ENCODE results near the gene SASS6. TPM values are rescaled to one million over a fixed set of nuclear protein-coding genes. Genes with fewer than 3 reads are reported as not detected.

The SASS6 gene
- polyA plus RNA-seq, 1 of the 3 experiments (the other 2 are of a cell fraction): 0.48 TPM

GRCh38 chr1:100137602-100138001, 4.9 kb upstream of the SASS6 start:
- no peak for DNase-seq
- no peaks in the 10 kb centered on the region for H3K9me2 ChIP-seq
- H3K9me3 ChIP-seq: no peaks in the 10 kb centered on the region
- no peak overlapping the region for H3K4me2 ChIP-seq
- WGBS (ENCODE audit: low lambda C conversion rate): 95% methylated on average over 2 of the region's 2 CpGs
- no peaks in the 10 kb centered on the region for H3K27me3 ChIP-seq (ENCODE audit: insufficient read depth)
- H3K9ac ChIP-seq: no peak overlapping the region
- peaks cover 28% of the 10 kb centered on the region for H3K79me2 ChIP-seq (ENCODE audit: insufficient read depth)
- H3K27ac ChIP-seq (ENCODE audit: low read depth in 2 of 2, low read length in 1 of 2): no peak overlapping the region
- H3K4me3 ChIP-seq (ENCODE audit: low read depth in 2 of 2, low read length in 1 of 2): no peak overlapping the region
- no peaks in the 10 kb centered on the region for H4K20me1 ChIP-seq (ENCODE audit: insufficient read depth)
- peaks cover 66 to 71% of the 10 kb centered on the region in 2 experiments for H3K36me3 ChIP-seq (replicated peaks in 1 of 2; ENCODE audit: control insufficient read depth in 1 of 2, insufficient read depth in 2 of 2, low read length in 1 of 2)
- ChIA-PET CTCF (no interaction called here), POLR2A (no interaction called here)
- peaks cover 0 to 9% of the 10 kb centered on the region in 2 experiments; a peak in 2 of 4 replicates for H3K4me1 ChIP-seq (ENCODE audit: control insufficient read depth in 1 of 2, insufficient read depth in 2 of 2, low read depth in 1 of 2, low read length in 1 of 2)
- H3F3A ChIP-seq (replicated peaks; ENCODE audit: insufficient read depth): peaks cover 8% of the 10 kb centered on the region
- TF ChIP-seq RCOR1 (IDR thresholded peaks at IDR 0.05; ENCODE audit: low read length): no peak
- no peak for TF ChIP-seq PBX3 (IDR thresholded peaks at IDR 0.05)
- no peak for TF ChIP-seq YY1 (IDR thresholded peaks at IDR 0.05; ENCODE audit: low read depth)
- TF ChIP-seq RXRA (IDR thresholded peaks at IDR 0.05; ENCODE audit: borderline replicate concordance, low read depth): no peak
- no peak for TF ChIP-seq JUND (IDR thresholded peaks at IDR 0.05)
- H2AFZ ChIP-seq (ENCODE audit: low read depth): no peak overlapping the region

DNA sequence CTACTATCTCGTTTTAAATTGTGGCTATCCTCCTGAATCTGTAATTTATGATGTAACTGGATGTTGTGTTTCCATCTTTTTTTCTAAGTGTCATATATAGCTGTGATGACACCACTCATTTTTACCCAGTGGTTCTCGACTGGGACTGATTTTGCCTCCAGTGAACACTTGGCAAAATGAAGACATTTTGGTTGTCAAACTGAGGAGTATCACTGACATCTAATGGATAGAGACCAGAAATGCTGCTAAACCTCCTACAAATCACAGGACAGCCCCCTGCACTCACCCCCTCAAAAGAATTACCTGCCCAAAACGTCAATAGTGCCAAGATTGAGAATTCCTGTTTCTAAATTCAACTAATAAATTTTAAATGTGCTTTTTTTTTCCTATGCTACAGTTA, 2.1 kb upstream of the SASS6 start:
- peaks cover 40 to 46% of the 10 kb centered on the region in 2 experiments for H3K36me3 ChIP-seq (replicated peaks in 1 of 2; ENCODE audit: control insufficient read depth in 1 of 2, insufficient read depth in 2 of 2, low read length in 1 of 2)
- H3K4me2 ChIP-seq: peak overlapping the region; percentile 89; the same call in 1 of the 2 replicates
- peaks cover 55% of the 10 kb centered on the region for H3K79me2 ChIP-seq (ENCODE audit: insufficient read depth)
- no peak for DNase-seq
- no peaks in the 10 kb centered on the region for H4K20me1 ChIP-seq (ENCODE audit: insufficient read depth)
- no peak overlapping the region for H3K9ac ChIP-seq
- ChIA-PET CTCF (interaction anchor here (0.6 to 0.8 kb wide), 2 partner anchors 16 to 284 kb away, joined by 3 read pairs; partner anchors contain the start of gene AGL), POLR2A (no interaction called here)
- H3F3A ChIP-seq (replicated peaks; ENCODE audit: insufficient read depth): peaks cover 8% of the 10 kb centered on the region
- no peak overlapping the region for H3K4me3 ChIP-seq (ENCODE audit: low read depth in 2 of 2, low read length in 1 of 2)
- H3K9me2 ChIP-seq: no peaks in the 10 kb centered on the region
- 70% methylated on average over 3 of the region's 3 CpGs for WGBS (ENCODE audit: low lambda C conversion rate)
- no peaks in the 10 kb centered on the region for H3K27me3 ChIP-seq (ENCODE audit: insufficient read depth)
- TF ChIP-seq, protein P1, sequence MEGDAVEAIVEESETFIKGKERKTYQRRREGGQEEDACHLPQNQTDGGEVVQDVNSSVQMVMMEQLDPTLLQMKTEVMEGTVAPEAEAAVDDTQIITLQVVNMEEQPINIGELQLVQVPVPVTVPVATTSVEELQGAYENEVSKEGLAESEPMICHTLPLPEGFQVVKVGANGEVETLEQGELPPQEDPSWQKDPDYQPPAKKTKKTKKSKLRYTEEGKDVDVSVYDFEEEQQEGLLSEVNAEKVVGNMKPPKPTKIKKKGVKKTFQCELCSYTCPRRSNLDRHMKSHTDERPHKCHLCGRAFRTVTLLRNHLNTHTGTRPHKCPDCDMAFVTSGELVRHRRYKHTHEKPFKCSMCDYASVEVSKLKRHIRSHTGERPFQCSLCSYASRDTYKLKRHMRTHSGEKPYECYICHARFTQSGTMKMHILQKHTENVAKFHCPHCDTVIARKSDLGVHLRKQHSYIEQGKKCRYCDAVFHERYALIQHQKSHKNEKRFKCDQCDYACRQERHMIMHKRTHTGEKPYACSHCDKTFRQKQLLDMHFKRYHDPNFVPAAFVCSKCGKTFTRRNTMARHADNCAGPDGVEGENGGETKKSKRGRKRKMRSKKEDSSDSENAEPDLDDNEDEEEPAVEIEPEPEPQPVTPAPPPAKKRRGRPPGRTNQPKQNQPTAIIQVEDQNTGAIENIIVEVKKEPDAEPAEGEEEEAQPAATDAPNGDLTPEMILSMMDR (IDR thresholded peaks at IDR 0.05): peak; percentile 13; the same call in 1 of the 2 replicates
- TF ChIP-seq RAD21 (IDR thresholded peaks at IDR 0.05; ENCODE audit: low read length) (peak; percentile 45), CHD2 (IDR thresholded peaks at IDR 0.05; ENCODE audit: low read length, partially characterized antibody) (no peak), MEF2A (IDR thresholded peaks at IDR 0.05; ENCODE audit: borderline replicate concordance, low read depth) (no peak), SMC3 (IDR thresholded peaks at IDR 0.05; ENCODE audit: low read depth, low read length) (0 out of 2 replicates have a peak, but pooled peaks have one; percentile 2), JUND (IDR thresholded peaks at IDR 0.05) (no peak)
- H3K9me3 ChIP-seq: no peaks in the 10 kb centered on the region
- H3K4me1 ChIP-seq (ENCODE audit: control insufficient read depth in 1 of 2, insufficient read depth in 2 of 2, low read depth in 1 of 2, low read length in 1 of 2): peaks cover 5 to 17% of the 10 kb centered on the region in 2 experiments; a peak in 3 of 4 replicates
- H2AFZ ChIP-seq (ENCODE audit: low read depth): no peak overlapping the region
- no peak overlapping the region; a peak in 1 of 4 replicates for H3K27ac ChIP-seq (ENCODE audit: low read depth in 2 of 2, low read length in 1 of 2)
